Progenitor cell of endocrine pancreas (in vitro differentiated cells): Measurements from ENCODE around the gene METAP1. TPM values are rescaled to one million over a fixed set of nuclear protein-coding genes. Genes with fewer than 3 reads are reported as not detected.
"Not testable (repeated sequence)": the region's sequence is repeated elsewhere in the genome, so short reads cannot be mapped to it uniquely, and the experiment has no call there.

ENCODE experiments used
- DNase-seq: peaks from one replicate; pipeline ENCODE4 v3.0.0; 2021; ENCODE audit warnings: low spot score; ENCODE audit not compliant: unreplicated experiment
- H3K27ac Mint-ChIP-seq: 2 replicates; pipeline ENCODE4 v1.8.0; 2021; ENCODE audit warnings: mild to moderate bottlenecking, moderate library complexity, mixed read lengths
- H3K27me3 Mint-ChIP-seq: 2 replicates; pipeline ENCODE4 v1.8.0; 2021; ENCODE audit warnings: mixed read lengths
- H3K36me3 Mint-ChIP-seq: 2 replicates; pipeline ENCODE4 v1.8.0; 2022; ENCODE audit warnings: mixed read lengths; ENCODE audit not compliant: insufficient read depth
- H3K4me1 Mint-ChIP-seq: 2 replicates; pipeline ENCODE4 v1.8.0; 2021; ENCODE audit warnings: low read depth, mixed read lengths
- H3K4me3 Mint-ChIP-seq: 2 replicates; pipeline ENCODE4 v1.8.0; 2021; ENCODE audit warnings: low read depth, mild to moderate bottlenecking, moderate library complexity, mixed read lengths
- H3K9me3 Mint-ChIP-seq: 2 replicates; pipeline ENCODE4 v1.8.0; 2021; ENCODE audit warnings: low read depth, mixed read lengths
- total RNA-seq: library from RNA; stranded (reverse); gene quantifications from 2 replicates; pipeline ENCODE4 v1.2.1, GENCODE V29; 2021
- TF ChIP-seq, protein P1 (sequence below): fragments of 200-600 bp; sonication (generic); IDR thresholded peaks from one replicate; pipeline ENCODE4 v1.5.0; 2021; ENCODE audit warnings: antibody characterized with exemption, mild to moderate bottlenecking; ENCODE audit not compliant: unreplicated experiment

The METAP1 gene
- total RNA-seq, 1 donor from 2014 or later, result 49.1 TPM

DNA sequence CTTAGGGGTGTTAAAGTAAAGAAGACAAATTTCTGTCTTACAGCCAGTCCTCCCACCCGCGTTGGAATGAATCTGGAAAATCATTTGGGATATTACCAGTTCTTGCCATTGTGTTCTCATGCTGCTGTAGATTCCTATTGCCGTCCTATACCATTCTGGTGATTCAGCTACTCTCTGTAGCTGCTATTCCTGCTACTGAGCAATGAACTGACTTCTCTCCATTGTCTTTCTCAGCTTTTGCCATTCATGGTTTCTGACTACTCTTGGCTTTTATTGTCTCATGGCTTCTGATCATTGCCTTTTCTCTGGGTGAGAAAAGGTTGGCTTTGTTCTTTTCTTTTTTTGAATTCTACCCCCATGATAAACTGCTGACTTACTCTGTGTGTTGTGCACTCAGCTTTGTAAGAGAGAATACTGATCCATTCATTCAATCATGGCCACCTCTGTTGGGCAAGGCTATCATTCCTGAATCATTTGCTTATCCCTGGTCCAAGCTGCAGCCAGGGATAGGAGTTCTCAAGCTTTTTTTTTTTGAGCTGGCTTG, 27.7 kb upstream of the METAP1 start:
- H3K9me3 Mint-ChIP-seq, result no peaks in the 10 kb centered on the region
- H3K27ac Mint-ChIP-seq, result no peak overlapping the region

DNA sequence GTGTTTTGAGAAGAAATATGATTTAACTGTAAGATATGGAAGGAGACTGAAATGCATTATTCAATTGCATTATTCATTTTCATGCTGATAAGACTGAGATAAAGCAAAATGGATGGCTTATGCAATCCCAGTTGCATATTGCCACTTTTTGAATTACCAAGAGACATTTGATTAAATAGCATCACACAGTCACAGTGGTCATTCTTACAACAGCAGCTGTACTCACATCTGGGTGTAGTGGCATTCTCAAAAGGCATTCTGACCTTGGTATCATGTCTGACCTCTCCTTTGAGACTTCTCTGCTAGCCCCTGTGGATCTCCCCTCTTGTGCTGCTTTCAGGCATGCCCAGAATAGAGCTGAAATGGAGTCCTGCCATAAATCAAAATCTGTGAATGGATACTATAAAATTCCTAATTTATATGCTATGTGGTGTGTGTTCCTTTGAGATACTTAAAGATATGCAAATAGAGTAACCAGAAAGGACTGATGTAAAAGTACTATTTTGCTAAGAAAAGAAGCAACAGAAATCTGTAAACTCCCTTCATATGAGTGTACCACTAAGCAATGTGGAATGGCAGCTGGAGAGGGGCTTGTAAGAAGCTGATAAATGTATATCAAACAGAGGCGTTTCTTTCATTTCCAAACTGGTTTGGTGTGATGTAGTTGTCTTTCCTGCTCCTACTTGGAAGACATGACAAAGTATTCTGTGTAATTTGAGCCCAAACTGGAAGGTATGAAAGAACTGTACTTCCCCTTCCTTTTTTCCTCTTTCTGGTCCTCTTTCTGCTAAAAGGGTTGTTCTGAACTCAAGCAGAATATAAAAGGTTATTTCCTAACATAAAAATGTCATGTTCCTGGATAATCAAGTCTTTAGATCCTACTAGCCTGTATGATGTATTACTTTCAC, 25.4 kb upstream of the METAP1 start:
- H3K9me3 Mint-ChIP-seq, result no peaks in the 10 kb centered on the region
- no peaks in the 10 kb centered on the region for H3K4me1 Mint-ChIP-seq
- H3K27ac Mint-ChIP-seq, result no peak overlapping the region
- H3K36me3 Mint-ChIP-seq, result no peaks in the 10 kb centered on the region
- DNase-seq, result no peak
- TF ChIP-seq, protein P1, sequence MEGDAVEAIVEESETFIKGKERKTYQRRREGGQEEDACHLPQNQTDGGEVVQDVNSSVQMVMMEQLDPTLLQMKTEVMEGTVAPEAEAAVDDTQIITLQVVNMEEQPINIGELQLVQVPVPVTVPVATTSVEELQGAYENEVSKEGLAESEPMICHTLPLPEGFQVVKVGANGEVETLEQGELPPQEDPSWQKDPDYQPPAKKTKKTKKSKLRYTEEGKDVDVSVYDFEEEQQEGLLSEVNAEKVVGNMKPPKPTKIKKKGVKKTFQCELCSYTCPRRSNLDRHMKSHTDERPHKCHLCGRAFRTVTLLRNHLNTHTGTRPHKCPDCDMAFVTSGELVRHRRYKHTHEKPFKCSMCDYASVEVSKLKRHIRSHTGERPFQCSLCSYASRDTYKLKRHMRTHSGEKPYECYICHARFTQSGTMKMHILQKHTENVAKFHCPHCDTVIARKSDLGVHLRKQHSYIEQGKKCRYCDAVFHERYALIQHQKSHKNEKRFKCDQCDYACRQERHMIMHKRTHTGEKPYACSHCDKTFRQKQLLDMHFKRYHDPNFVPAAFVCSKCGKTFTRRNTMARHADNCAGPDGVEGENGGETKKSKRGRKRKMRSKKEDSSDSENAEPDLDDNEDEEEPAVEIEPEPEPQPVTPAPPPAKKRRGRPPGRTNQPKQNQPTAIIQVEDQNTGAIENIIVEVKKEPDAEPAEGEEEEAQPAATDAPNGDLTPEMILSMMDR, result no peak
- H3K27me3 Mint-ChIP-seq, result peaks cover 3% of the 10 kb centered on the region
- no peak overlapping the region for H3K4me3 Mint-ChIP-seq

More for the DNA sequence above, 27.7 kb upstream of the METAP1 start:
- Mint-ChIP-seq H3K4me3 (no peak overlapping the region), H3K4me1 (no peaks in the 10 kb centered on the region), H3K36me3 (no peaks in the 10 kb centered on the region), H3K27me3 (peaks cover 3% of the 10 kb centered on the region)
- DNase-seq, result no peak
- TF ChIP-seq, protein P1, result no peak

DNA sequence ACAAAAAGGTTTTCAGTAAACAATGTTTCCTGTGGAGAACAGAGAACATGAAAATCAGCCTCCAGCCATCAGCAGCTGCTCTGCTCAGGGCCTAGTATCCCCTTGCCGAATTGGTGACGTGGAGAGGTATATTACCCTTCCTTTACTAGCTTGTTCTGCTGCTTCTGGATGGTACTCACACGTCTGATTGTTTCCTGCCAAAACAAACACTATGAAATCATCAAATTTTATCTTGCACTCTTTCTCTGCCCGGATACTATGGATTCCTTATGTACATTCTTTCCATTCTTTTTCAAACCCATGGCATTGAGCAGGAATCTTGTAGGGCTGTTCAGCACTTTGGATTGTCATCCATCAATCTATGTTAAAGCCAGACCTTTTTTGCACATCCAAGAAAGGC, 18.8 kb upstream of the METAP1 start:
- Mint-ChIP-seq H3K27ac (no peak overlapping the region), H3K4me3 (no peak overlapping the region), H3K36me3 (no peaks in the 10 kb centered on the region), H3K9me3 (no peaks in the 10 kb centered on the region), H3K4me1 (no peaks in the 10 kb centered on the region), H3K27me3 (no peaks in the 10 kb centered on the region)
- DNase-seq, result no peak
- TF ChIP-seq, protein P1, result no peak

DNA sequence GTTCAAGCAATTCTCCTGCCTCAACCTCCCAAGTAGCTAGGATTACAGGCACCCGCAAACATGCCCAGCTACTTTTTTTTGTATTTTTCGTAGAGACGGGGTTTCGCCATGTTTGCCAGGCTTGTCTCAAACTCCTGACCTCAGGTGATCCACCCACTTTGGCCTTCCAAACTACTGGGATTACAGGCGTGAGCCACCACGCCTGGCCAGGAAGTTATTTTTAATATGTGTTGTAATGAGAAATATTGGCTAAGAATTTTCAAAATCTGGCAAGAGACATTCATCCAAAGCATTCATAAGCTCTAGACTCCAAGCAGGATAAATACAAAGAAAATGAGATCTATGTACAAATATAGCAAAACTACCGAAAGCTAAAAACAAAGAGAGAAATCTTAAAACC, 18.0 kb upstream of the METAP1 start:
- Mint-ChIP-seq H3K27me3 (no peaks in the 10 kb centered on the region), H3K36me3 (no peaks in the 10 kb centered on the region), H3K4me3 (no peak overlapping the region), H3K4me1 (no peaks in the 10 kb centered on the region), H3K9me3 (no peaks in the 10 kb centered on the region), H3K27ac (no peak overlapping the region)
- TF ChIP-seq, protein P1, result no peak
- DNase-seq, result no peak

DNA sequence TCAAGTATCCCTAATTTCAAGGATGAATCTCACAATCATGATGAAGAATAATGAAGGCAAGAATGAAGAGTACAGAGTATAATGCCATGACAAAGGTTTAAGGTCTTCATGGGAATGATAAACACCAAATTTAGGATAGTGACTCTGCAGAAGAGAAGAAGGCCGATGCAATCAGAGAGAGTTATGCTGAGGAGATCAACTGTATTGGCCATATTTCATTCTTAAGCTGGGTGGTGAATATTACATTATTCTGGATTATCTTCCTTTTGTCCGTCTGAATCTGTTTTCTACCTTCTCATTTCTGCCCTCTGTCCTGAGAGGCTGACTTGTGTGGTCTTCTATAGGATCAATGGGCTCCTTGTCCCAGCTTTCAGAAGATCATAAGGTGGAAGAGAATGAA, 7.8 kb upstream of the METAP1 start:
- H3K9me3 Mint-ChIP-seq, result peaks cover 10% of the 10 kb centered on the region
- H3K27me3 Mint-ChIP-seq, result no peaks in the 10 kb centered on the region
- H3K4me1 Mint-ChIP-seq, result no peaks in the 10 kb centered on the region
- TF ChIP-seq, protein P1, result no peak
- H3K4me3 Mint-ChIP-seq, result no peak overlapping the region
- H3K36me3 Mint-ChIP-seq, result no peaks in the 10 kb centered on the region
- no peak for DNase-seq
- no peak overlapping the region for H3K27ac Mint-ChIP-seq

DNA sequence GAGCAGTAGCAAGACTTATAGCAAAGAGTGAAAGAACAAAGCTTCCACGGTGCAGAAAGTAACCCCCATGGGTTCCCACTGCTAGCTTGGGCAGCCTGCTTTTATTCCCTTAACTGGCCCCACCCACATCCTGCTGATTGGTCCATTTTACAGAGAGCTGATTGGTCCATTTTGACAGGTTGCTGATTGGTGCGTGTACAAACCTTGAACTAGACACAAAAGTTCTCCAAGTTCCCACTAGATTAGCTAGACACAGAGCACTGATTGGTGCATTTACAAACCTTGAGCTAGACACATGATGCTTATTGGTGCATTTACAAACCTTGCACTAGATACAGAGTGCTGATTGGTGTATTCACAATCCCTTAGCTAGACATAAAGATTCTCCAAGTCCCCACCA, 2.7 kb upstream of the METAP1 start:
- not testable (repeated sequence) for H3K27ac Mint-ChIP-seq, H3K27me3 Mint-ChIP-seq, DNase-seq, H3K9me3 Mint-ChIP-seq, H3K36me3 Mint-ChIP-seq, H3K4me3 Mint-ChIP-seq
- H3K4me1 Mint-ChIP-seq, result peaks cover 15% of the 10 kb centered on the region
